RCC 7860 (cell line): ENCODE data around the gene BABAM1.

ENCODE experiments used
- DNase-seq: peaks from one replicate; pipeline ENCODE4 v3.0.0-alpha.2; 2015; ENCODE audit warnings: low spot score
- FAIRE-seq: peaks from 2 replicates; lab custom pipeline; 2012; peaks lifted over from hg19 to GRCh38; lab: Jason Lieb, UNC

The BABAM1 gene

DNA sequence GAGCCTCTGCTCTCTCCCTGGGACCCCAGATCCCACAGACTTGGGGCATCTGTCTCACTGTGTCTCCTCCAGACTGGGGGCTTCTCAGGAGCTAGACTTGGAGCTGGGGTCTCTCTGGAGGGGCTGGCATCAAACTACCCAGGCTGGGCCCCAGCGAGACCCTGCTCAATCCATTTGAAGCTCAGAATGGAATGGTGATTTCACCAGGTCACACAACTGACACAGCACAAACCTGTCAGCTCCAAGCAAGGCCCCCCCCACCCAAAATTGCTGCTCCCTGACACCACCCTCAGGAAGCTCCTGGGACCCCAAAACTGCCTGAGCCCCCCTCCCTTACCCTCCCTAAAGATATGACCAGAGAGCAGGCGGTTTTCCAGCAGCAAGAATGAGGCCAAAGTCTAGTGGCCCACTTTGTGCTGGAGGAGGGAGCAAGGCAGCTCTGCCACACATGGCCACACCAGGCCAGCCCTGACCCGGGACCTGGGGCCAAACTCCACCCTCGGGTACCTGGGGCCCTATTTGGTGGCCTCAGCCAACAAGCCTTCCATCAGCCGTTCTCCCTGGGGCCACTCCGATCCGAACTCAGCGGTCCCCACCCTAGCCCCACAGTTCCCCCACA lies 23.9 kb upstream of the BABAM1 start:
- FAIRE-seq = no peak
- no peak for DNase-seq

DNA sequence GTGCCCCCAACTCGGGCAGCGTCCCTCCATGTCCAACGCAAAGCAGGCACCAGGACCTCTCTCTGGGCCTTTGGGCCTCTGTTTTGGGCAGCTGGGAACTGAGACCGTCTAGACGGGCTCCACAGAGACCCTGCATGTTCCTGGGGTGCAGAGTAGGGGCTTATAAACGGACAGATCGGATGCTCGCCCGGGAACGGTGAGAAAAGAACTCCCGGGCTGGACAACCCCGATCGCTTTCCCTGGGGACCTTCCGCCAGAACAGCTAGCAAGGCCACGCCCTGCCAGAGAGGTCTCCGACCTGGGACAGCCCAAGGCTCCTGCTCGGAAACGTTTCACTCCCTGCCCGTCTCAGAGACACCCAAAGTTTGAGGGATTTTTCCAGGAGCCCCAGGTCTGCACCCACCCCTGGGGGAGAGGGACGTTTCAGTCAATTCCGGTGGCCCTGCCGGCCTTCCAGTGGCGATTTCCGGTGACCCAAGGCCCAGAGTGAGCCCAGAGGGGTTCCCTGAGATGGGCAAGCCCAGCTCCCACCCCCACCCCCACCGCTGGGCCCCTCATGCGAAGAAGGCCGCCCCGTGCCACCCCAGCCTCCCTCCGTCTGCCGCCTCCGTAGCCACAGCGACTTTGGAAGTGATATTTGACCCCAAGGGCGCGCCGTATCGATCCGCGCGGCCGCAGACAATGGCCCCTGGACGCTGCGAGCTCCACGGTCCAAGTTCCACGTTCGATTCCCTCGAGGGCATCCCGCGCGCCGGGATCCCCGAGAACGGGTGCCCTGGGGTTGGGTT lies 23.2 kb upstream of the BABAM1 start:
- peak; percentile 27 for DNase-seq

DNA sequence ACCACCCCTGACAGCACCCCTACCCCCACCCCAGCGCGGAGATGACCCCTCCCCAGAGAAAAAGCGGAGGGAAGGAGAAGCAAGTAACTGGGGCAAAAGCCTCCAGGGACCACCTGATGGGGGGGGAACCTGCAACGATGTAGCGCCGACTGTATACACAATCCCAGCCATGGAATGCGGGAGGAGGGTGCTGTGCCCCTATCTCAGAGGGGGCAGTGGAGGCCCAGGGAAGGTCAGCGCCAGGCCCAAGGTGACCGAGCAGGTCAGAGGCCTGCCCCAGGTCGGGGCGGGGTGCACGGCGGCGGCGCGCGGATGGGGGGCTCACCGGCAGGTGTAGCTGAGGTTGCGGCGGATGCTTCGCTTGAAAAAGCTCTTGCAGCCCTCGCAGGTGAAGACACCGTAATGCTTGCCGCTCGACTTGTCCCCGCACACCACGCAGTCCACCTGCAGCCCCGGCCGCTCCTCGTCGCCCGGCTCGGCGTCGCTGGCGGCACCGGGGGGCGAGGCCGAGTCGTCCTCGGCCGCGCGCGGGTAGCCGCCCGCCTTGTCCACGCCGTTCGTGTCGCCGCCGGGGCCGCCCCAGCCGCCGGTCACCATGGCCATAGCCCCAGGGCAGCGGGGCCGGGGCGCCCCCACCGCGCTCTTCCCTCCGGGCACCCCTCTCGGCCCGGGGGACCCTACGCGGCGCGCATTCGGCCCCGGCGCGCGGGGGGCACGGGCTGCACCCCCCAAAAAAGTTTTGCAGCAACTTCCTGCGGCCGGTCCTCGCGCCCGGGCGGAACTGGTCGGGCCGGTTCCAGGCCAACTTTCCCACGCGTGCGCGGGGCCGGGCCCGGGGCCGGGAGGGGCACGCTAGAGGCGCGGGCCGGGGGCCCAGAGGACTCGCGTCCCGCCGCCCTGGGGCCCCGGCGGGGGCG lies 22.4 kb upstream of the BABAM1 start:
- no peak for FAIRE-seq
- DNase-seq = no peak

More for the DNA sequence above, 23.2 kb upstream of the BABAM1 start:
- FAIRE-seq = no peak

DNA sequence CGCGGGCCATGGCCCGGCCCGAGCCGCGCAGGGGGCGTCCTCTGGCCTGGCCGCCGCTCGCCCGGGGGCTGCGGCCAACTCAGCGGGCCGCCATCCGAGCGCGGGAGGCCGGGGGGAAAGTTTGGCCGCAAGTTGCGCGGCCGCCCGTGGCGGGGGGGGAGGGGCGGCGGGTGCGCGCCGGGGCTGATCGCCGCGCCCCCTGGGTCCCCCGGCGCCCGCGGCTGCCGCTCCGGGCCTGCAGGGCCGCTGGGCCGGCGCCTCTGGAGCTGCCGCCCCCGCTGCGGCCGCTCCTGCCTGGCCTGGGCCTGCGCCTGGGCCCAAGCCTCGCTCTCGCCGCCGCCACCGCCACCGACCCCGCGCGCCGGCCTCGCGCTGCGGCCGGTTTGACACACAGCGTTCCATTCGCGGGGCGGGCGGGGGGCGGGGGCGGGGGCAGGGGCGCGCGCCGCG lies 21.7 kb upstream of the BABAM1 start, which contains the start of gene NR2F6:
TSS of gene NR2F6 (minus strand) at position 385 of the 450 bp plus-strand sequence. CDS start 699 bp downstream, outside the sequence.
- FAIRE-seq (no peak), DNase-seq (no peak)

DNA sequence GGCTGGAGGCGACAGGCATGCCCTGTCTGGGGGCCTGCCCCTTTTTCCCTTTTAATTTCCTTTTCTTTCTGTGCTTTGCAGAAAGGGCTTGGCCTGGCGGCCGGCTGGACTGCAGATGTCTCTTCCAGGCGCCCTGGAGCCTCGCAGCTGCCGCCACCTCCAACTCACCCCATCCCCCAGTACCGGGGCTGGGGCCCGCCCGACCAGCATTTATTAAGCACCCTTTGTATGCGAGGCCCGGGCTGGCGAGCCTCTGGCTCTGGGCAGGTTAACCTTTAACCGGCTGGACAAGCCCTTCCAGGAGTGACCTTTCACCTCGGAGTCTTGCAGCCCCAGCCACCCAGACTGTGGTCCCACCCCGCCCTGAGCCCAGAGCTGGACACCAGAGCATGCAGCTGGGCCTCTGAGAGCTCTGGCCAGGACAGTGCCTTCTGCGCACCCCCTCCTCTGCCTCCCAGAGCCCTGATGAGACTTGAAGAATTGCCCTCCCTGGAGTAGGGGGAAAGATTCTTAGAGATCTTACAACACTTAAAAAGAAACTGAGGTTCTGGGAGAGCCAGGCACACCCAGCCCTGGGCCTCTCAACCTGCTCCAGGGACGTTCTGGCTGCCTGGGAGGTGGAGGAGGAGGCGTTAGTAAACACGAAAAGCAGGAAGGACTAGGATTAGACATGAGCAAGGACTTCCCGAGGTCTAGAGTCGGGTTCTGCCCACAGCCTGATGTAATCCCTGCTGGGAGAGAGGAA lies 20.4 kb upstream of the BABAM1 start:
- DNase-seq = peak; percentile 20
- no peak for FAIRE-seq

DNA sequence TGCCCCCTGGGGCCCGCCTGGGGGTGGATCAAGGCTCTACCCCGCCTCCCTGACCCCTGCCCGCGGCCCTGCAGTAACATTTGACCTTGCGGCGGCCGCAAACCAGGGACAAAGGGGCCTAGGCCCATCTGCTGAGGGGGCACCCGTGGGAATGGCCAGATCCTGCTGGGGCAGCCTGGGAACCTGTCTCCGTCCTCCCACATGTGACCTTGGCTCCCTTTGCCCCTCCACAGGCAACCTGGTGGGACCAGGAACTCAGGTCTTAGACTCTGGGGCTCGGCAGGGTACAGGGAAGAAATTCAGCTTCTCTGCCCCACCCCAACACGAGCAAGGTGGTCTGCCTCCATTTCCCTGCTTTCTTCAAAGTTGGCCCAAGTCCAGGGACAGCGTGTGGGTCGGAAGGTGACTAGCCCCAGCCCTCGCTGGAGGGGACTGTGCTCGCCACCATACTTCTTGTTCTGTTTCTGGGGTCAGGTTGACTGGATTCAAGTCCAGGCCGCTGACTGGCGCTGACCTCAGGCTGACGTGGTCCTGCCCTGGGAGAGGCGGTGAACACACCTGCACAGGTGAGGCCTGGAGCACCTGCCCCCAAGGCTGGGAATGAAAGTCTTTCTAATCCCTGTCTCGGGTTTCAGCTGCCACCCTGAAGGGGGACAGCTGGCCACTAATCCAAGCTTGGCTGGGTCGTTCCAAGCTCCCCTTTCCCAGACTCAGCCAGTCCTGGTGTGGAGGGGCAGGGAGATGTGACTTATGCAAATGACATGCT lies 19.0 kb upstream of the BABAM1 start:
- FAIRE-seq (no peak), DNase-seq (no peak)

DNA sequence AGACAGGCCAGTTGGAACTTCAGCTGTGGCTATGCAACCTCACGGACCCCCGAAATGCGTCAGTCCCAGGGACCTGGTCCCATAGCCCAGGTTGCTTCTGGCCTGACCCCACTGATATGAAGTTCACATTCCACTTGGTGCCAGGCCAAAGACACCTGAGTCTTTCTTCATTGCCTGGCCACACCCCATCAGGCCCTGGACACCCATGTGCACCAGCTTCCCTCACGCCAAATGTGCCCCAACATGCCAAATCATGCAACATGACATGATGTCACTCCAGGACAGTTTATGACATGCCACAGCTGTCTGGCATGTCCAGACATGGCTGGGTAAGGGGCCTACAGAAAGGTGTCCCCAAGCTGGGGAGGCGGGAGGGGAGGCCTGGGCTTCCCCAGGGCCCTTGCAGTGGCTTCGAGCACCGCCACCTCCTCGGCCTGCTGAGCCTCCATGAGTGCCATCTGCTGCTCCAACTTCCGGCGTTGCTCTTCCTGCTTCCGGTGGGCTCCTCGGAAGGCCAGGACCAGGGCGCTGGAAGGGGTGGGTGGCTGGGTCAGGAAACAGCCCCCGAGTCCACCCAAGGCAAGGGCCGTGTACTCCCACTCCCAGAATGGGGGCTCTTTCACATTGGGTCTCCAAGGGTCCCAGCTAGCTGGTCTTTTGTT lies 17.2 kb upstream of the BABAM1 start:
- FAIRE-seq (no peak), DNase-seq (no peak)

DNA sequence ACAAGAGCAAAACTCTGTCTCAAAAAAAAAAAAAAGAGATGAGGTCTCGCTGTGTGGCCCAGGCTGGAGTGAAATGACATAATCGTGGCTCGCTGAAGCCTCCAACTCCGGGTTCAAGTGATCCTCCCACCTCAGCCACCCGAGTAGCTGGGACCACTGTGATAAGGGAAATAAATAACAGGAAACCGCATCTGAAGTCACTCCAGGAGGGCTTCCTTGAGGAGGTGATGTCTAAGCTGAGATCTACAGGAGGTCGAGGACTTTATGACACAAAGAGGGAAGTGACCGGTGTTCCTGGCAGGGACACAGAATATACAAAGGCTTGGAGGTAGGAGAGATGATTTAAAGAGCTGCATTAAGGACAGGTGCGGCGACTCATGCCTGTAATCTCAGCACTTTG lies 12.6 kb upstream of the BABAM1 start:
- FAIRE-seq (no peak), DNase-seq (no peak)

DNA sequence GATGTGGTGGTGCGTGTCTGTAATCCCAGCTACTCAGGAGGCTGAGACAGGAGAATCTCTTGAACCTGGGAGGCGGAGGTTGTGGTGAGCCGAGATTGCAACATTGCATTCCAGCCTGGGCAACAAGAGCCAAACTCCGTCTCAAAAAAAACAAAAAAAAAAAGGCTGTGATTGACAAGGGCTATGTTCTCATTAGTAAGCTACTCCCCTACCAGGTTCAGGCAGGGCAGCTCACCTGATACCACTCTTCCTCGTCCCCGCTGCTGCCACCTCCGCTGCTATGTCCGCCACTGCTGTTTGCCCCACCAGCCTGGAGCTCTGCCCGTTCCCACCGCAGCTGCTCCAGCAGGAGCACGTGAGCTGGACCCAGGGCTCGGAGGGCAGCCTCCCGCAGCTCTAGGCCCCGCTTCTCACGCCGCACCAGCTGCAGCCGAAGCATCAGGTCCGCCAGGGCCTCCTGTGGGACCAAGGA lies 12.1 kb upstream of the BABAM1 start:
- FAIRE-seq (no peak), DNase-seq (no peak)

DNA sequence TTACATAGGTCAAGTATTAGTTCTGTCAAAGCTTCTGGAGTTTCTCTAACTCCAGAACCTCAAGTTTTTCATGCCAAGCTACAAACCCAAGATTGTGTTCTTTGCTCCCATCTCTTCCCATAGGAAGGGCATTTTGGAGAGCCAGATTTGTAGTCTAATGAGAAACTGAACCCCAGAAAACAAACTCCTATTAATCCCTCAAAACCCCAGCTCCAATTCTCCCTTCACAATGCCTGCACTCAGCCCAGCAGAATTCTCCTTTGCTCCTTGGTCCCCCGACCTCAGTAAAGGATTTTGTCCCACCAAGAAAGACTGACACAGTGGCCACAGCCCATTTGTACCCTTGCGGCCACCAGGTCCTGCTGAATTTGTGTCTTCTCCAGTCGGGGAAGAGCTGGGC lies 11.1 kb upstream of the BABAM1 start:
- DNase-seq (no peak), FAIRE-seq (no peak)

DNA sequence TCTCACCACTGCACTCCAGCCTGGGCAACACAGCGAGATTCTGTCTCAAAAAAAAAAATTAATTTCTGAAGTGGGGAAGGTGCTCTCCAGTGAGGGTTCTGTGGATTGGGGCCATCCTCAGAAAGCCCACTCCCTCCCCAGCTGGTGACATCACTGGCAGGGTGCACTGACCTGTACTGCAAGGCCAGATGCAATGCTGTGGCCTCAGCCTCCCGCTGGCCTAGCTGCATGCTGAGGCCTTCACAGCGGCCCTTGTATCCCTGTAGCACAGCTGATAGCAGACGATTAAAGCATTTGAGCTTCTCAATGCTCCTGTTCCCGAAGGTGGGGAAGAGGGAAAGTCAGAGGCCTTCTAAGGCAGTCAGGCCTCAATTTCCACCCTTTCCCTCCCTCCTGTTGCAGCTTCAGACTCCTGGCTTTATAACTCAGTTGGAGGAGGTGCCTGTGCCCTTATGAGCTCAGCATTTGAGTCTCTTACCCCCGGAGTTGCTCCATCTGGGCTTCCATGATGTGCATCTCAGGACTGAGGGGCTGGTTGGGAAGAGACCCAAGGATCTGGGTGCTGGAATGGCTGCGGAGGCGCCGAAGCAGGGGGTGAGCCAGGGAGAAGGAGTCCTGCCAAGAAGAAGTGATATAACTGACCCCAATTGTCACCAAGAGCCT lies 8.0 kb upstream of the BABAM1 start:
- no peak for FAIRE-seq

DNA sequence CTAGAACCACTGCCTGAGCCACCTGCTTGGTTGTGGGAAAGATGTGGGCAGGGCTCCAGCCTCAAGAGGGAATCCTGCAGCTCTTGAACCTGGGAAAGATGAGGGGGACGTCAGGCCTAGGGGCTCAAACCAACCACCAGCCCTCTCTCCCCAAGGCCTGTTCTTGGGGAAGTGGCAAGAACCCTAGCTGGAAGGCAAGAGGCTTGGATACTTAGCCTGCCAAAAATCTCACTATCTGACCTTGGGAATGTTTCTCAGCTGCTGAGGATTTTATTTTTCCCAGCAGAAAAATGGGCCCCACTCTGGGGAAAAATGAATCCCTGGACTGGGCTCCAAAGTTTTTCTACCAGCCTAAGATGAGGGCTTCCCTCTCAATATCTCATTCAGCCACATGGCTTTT lies 7.3 kb upstream of the BABAM1 start:
- FAIRE-seq (no peak), DNase-seq (no peak)

More for the DNA sequence above, 8.0 kb upstream of the BABAM1 start:
- no peak for DNase-seq

DNA sequence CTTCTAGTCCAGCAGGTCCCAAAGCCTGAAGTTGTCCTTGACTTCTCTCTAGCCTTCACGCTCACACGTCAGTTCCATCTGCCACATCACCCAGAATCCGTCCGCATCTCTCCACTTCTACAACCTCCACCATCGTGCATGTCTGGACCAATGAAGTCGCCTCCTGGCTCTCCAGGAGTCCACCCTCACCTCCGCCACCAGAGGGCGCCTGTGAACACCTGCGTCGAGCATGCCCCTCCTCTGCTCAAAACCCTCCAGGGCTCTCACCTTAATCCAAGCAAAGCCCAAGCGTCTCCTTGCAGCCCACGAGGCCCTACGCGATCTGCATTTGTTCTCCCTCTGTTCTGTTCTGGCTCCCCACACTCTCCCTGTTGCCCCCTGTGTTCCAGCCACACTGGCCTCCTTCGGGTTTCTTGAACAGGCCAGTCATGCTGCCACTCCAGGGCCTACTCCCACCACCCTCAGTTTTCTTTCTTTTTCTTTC lies 6.4 kb upstream of the BABAM1 start:
- FAIRE-seq = peak; percentile 37
- DNase-seq = peak; percentile 68

DNA sequence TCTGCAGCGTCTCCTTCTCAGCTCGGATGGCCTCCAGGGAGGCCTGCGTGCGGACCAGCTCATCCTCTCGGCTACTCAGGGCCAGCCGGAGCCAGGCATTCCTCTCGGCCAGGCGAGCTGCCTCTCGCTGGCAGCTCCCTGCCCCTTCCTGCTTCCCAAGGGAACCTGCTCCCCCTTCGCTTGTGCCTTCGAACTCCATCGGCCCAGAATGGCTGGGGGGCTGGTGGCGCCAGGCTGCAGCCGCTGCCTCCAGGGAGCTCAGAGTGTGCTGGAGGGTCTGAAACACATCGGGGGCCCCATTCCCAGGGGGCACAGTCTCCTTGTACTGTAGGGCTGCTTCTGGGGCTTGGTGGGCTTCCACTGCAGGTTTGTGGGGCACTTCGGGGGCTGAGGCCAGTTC lies 4.7 kb upstream of the BABAM1 start:
- FAIRE-seq (no peak), DNase-seq (no peak)

DNA sequence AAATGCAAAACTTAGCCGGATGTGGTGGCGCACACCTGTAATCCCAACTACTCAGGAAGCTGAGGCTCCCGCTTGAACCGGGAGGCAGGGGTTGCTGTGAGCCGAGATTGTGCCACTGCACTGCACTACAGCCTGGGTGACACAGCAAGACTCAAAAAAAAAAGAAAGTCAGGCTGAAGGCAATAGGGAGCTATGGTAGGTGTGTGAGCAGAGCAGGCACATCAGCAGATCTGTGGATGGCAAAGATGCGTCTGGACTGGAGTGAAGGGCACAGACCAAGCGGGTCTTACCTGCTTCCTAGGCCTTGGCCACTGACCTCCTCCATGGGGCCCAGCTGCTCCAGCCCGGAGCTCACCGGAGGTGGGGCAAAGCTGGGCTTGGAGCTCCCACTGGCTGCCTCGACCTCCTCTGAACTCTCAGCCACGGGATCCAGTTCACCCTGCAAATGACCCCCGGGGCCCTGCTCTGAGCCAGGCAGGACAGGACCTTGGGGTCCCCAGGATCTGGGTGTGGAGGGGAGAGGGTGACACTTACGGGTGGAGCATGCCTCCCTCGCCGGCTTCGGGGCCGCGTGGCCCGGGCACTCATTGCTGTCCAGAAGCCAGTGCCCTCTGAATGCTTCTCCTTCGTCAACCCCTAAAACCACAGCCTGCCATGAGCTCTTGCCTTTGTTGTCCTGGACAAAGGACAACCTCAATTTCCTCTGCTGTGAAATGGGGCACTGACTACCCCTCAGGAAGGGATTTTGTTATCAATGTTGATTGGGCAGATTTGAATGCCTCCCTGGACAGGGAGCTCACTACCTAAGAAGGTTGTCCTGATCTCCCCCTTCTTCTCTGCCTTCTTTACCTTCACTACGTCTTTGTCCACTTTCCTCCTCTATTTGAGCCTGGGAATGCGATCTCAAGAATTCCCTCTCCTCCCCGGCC lies 3.3 kb upstream of the BABAM1 start:
- DNase-seq (no peak), FAIRE-seq (no peak)

DNA sequence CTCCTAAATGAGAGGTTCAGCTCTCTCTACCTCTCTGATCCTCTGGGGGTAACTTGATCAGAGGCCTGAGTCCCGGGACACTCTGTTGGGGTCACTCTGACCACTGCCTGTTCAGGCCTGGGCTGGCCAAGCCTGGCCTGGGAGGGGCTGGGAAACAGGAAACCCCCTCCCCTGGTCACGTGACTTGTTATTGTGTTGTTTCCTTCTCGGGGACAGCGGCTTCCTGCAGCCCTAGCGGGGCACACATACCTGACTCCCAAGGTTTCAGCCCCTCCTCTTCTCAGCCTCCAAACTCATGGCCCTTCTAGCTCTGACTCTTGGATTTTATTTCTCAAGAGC lies 2.6 kb upstream of the BABAM1 start, which contains the start of gene USHBP1:
TSS of gene USHBP1 (minus strand) at position 105 of the 339 bp plus-strand sequence. CDS start 446 bp downstream, outside the sequence.
- FAIRE-seq = no peak
- DNase-seq = no peak

DNA sequence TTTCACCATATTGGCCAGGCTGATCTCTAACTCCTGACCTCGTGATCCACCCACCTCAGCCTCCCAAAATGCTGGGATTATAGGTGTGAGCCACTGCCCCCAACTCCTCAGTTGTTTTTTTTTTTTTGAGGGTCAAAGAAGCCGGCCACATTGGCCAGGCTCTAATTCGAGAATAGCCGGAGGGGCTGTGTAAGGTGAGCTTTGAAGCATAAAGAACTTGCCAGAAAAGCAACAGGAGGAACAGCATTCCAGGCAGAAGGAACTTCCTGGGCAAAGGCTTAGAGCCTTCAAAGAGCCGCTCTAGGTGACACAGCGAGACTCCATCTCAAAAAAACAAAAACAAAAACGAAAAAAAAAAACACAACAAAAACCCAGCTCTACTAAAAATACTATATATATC lies 1.2 kb upstream of the BABAM1 start:
- no peak for DNase-seq
- no peak for FAIRE-seq
